Measurements from ENCODE around the gene GNB1L.

- TF ChIP-seq EZH2 (IDR thresholded peaks at IDR 0.05) (no peak), FOXP2 (optimal IDR thresholded peaks at IDR 0.05; ENCODE audit: control extremely low read depth, extremely low read length, insufficient read depth) (no peak)
These were observed 98.9 kb downstream of the GNB1L start for GRCh38 chr22:19755722-19756287.

Data from SK-N-MC (cell line).